Tibial nerve (tissue), 3 donors: ENCODE results near the gene NFKBIA.

Experiments
- POLR2A ChIP-seq, 2 donors: fragments of 450-650 bp; IDR thresholded peaks; one replicate each; pipeline ENCODE4 v1.6.1; 2017; ENCODE audit warnings: antibody characterized with exemption in 2 of 2, mild to moderate bottlenecking in 2 of 2, moderate library complexity in 2 of 2
- TF ChIP-seq, protein P1 (sequence below), 5 experiments: fragments of 200-600 bp in 3 of 5; fragments of 450-650 bp in 2 of 5; sonication (generic) in 3 of 5; IDR thresholded peaks; one replicate each; pipeline ENCODE4 v1.5.1; 2016 to 2019; ENCODE audit warnings: antibody characterized with exemption in 5 of 5, mild to moderate bottlenecking in 3 of 5, moderate library complexity in 2 of 5

GRCh38 chr14:35394326-35395013, 10.1 kb downstream of the NFKBIA start:
- TF ChIP-seq, protein P1, sequence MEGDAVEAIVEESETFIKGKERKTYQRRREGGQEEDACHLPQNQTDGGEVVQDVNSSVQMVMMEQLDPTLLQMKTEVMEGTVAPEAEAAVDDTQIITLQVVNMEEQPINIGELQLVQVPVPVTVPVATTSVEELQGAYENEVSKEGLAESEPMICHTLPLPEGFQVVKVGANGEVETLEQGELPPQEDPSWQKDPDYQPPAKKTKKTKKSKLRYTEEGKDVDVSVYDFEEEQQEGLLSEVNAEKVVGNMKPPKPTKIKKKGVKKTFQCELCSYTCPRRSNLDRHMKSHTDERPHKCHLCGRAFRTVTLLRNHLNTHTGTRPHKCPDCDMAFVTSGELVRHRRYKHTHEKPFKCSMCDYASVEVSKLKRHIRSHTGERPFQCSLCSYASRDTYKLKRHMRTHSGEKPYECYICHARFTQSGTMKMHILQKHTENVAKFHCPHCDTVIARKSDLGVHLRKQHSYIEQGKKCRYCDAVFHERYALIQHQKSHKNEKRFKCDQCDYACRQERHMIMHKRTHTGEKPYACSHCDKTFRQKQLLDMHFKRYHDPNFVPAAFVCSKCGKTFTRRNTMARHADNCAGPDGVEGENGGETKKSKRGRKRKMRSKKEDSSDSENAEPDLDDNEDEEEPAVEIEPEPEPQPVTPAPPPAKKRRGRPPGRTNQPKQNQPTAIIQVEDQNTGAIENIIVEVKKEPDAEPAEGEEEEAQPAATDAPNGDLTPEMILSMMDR (IDR thresholded peaks at IDR 0.05): no peak
- no peak for TF ChIP-seq POLR2A (IDR thresholded peaks at IDR 0.05)
